ENCODE measurements around the gene TMEM115. TPM values are rescaled to one million over a fixed set of nuclear protein-coding genes. Genes with fewer than 3 reads are reported as not detected.
A peak's percentile ranks its signal among the peaks of the same experiment; 100 is the strongest.

TMEM115 gene
- total and polyA plus RNA-seq, 10 of the 15 experiments (the other 5 are each of a cell fraction or from before 2014, with no cell fraction given), result 1.9 to 18.7 (median 13.2) TPM

DNA sequence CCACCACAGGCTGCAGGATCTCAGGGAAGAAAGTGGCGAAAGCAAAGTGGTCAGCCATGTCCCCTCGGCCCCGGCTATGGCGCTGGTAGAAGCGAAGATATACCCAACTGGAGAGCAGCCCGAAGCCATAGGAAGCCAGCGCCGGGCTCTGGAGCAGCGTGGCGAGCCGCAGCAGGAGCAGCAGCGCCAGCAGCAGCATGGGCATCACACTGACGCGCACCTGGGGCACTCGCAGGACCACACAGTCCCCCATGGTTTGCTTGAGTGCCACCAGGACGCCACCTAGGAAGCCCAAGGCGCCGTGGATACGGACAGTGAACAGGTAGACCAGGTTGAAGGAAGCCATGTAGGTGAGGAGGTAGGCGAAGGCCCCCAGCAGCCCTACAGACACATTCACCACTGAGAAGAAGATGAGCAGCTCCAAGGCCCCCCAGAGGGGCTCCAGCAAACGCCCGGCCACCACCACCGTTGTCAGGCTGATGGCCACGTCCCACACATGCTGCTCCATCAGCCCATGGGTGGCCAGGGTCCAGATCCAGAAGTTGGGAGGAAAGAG is 888 bp downstream of the TMEM115 start:
- H3K79me2 ChIP-seq (ENCODE audit: control insufficient read depth, insufficient read depth, low read length), result peaks cover 33% of the 10 kb centered on the region
- ChIA-PET RAD21 (ENCODE audit: unreplicated experiment) (no interaction called here), POLR2A (interaction anchor here (2.5 kb wide), 1 partner anchor 21 kb away, joined by 8 read pairs; no protein-coding TSS in a partner anchor), SMC1A (ENCODE audit: uncharacterized antibody, unreplicated experiment) (no interaction called here), CTCF (interaction anchor here (2.9 kb wide), 1 partner anchor 10 kb away, joined by 22 read pairs; no protein-coding TSS in a partner anchor)
- no peak for DNase-seq (ENCODE audit: low read depth, low spot score)
- in situ Hi-C loops (cut with MboI) (loop anchor here (10.0 kb wide), 1 partner anchor 1026 kb away; the partner anchor contains the start of gene MANF), intact Hi-C loops (cut with micrococcal nuclease; ENCODE audit: unreplicated experiment) (no loop called here)
- no peaks in the 10 kb centered on the region for H3K27me3 ChIP-seq (replicated peaks in 1 of 2; ENCODE audit: control insufficient read depth in 2 of 2, insufficient read depth in 2 of 2, low read length in 1 of 2)
- peak overlapping the region; percentile 78 for H3K4me3 ChIP-seq
- no peaks in the 10 kb centered on the region for H3K9me3 ChIP-seq (replicated peaks; ENCODE audit: control insufficient read depth, insufficient read depth, low read length)
- no peak for ATAC-seq
- no peak overlapping the region for H2AFZ ChIP-seq (ENCODE audit: control insufficient read depth, low read depth, low read length)
- H3K4me2 ChIP-seq (ENCODE audit: control insufficient read depth, insufficient read depth), result peak overlapping the region; percentile 97
- peaks cover 6 to 21% of the 10 kb centered on the region in 2 experiments; a peak in 2 of 4 replicates for H3K36me3 ChIP-seq (ENCODE audit: control insufficient read depth in 2 of 2, insufficient read depth in 2 of 2, low read length in 1 of 2)
- peak overlapping the region; percentile 85 for H3K9ac ChIP-seq (ENCODE audit: control insufficient read depth, insufficient read depth, low read length)
- no TSS peak for BruUV-seq (replicated peaks)
- WGBS (ENCODE audit: insufficient coverage, insufficient replicate concordance, low lambda C conversion rate, missing lambda C conversion rate), result 51% methylated on average over 24 of the region's 24 CpGs
- TF ChIP-seq ZNF274 (IDR thresholded peaks at IDR 0.05; ENCODE audit: insufficient read depth, insufficient read length), result no peak
- TF ChIP-seq BCLAF1 (IDR thresholded peaks at IDR 0.05), result no peak
- TF ChIP-seq, protein P1, sequence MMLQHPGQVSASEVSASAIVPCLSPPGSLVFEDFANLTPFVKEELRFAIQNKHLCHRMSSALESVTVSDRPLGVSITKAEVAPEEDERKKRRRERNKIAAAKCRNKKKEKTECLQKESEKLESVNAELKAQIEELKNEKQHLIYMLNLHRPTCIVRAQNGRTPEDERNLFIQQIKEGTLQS (IDR thresholded peaks at IDR 0.05; ENCODE audit: borderline replicate concordance, extremely low read depth, low read depth, low read length), result no peak
- TF ChIP-seq, protein P2, sequence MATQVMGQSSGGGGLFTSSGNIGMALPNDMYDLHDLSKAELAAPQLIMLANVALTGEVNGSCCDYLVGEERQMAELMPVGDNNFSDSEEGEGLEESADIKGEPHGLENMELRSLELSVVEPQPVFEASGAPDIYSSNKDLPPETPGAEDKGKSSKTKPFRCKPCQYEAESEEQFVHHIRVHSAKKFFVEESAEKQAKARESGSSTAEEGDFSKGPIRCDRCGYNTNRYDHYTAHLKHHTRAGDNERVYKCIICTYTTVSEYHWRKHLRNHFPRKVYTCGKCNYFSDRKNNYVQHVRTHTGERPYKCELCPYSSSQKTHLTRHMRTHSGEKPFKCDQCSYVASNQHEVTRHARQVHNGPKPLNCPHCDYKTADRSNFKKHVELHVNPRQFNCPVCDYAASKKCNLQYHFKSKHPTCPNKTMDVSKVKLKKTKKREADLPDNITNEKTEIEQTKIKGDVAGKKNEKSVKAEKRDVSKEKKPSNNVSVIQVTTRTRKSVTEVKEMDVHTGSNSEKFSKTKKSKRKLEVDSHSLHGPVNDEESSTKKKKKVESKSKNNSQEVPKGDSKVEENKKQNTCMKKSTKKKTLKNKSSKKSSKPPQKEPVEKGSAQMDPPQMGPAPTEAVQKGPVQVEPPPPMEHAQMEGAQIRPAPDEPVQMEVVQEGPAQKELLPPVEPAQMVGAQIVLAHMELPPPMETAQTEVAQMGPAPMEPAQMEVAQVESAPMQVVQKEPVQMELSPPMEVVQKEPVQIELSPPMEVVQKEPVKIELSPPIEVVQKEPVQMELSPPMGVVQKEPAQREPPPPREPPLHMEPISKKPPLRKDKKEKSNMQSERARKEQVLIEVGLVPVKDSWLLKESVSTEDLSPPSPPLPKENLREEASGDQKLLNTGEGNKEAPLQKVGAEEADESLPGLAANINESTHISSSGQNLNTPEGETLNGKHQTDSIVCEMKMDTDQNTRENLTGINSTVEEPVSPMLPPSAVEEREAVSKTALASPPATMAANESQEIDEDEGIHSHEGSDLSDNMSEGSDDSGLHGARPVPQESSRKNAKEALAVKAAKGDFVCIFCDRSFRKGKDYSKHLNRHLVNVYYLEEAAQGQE (IDR thresholded peaks at IDR 0.05; ENCODE audit: low read depth, low read length), result no peak
- TF ChIP-seq TAF1 (IDR thresholded peaks at IDR 0.05; ENCODE audit: borderline replicate concordance, low read depth, low read length), result no peak
- no peak for TF ChIP-seq EZH2 (IDR thresholded peaks at IDR 0.05; ENCODE audit: borderline replicate concordance, control insufficient read depth, low read depth, low read length)
- no peak for FAIRE-seq
- H3K27ac ChIP-seq (ENCODE audit: control insufficient read depth, insufficient read depth), result peak overlapping the region; percentile 63
- peaks cover 2% of the 10 kb centered on the region; the same call in 1 of the 2 replicates for H4K20me1 ChIP-seq (ENCODE audit: control insufficient read depth, insufficient read depth)
- H3K4me1 ChIP-seq (ENCODE audit: control insufficient read depth, insufficient read depth, low read length), result peaks cover 18% of the 10 kb centered on the region
